Loucy (cell line): ENCODE measurements around the gene TSHZ2.

ENCODE experiments used
- CTCF ChIP-seq: fragments of 200-600 bp; sonication (generic); conservative IDR thresholded peaks from 2 replicates; pipeline ENCODE4 v1.5.1; 2014; ENCODE audit warnings: mild to moderate bottlenecking, antibody characterized with exemption, low read length
- EZH2phosphoT487 ChIP-seq: fragments of 200-600 bp; IDR thresholded peaks from 2 replicates; pipeline ENCODE4 v1.6.1; 2018; ENCODE audit warnings: antibody characterized with exemption, mild to moderate bottlenecking, moderate library complexity, borderline replicate concordance

- TF ChIP-seq CTCF (no peak), EZH2phosphoT487 (no peak)
Measured at GRCh38 chr20:53535878-53536277, 563.7 kb downstream of the TSHZ2 start.
